IPS DF 6.9 (cell line): Measurements from ENCODE around the gene KCNIP1.

Experiments
- DNase-seq: peaks from one replicate; pipeline ENCODE4 v3.0.0-alpha.2; 2013; ENCODE audit warnings: low read depth, low spot score
- H3K27ac ChIP-seq: one replicate; pipeline ENCODE4 v1.5.1; 2013; ENCODE audit warnings: low read length, control low read depth
- H3K27me3 ChIP-seq: 2 replicates; pipeline ENCODE4 v1.6.1; 2013; ENCODE audit warnings: mild to moderate bottlenecking, low read length; ENCODE audit not compliant: control insufficient read depth, insufficient read depth
- H3K36me3 ChIP-seq: 2 replicates; pipeline ENCODE4 v1.6.1; 2013; ENCODE audit warnings: low read length; ENCODE audit not compliant: control insufficient read depth, insufficient read depth
- H3K4me1 ChIP-seq: 2 replicates; pipeline ENCODE4 v1.6.1; 2013; ENCODE audit warnings: low read length; ENCODE audit not compliant: control insufficient read depth, insufficient read depth
- H3K4me3 ChIP-seq: 2 replicates; pipeline ENCODE4 v1.5.1; 2013; ENCODE audit warnings: mild to moderate bottlenecking, low read length
- H3K9me3 ChIP-seq: 2 replicates; pipeline ENCODE4 v1.6.1; 2013; ENCODE audit warnings: low read length, inconsistent platforms; ENCODE audit not compliant: control insufficient read depth, insufficient read depth
- WGBS: extraction: QIAGEN DNeasy Blood & Tissue Kit; methylation state at CpG from one replicate; pipeline ENCODE4 v1.1.7; 2013; ENCODE audit warnings: mixed read lengths, missing lambda C conversion rate; ENCODE audit not compliant: insufficient read length, insufficient coverage; 5-methylcytosine and 5-hydroxymethylcytosine counted together

The KCNIP1 gene

DNA sequence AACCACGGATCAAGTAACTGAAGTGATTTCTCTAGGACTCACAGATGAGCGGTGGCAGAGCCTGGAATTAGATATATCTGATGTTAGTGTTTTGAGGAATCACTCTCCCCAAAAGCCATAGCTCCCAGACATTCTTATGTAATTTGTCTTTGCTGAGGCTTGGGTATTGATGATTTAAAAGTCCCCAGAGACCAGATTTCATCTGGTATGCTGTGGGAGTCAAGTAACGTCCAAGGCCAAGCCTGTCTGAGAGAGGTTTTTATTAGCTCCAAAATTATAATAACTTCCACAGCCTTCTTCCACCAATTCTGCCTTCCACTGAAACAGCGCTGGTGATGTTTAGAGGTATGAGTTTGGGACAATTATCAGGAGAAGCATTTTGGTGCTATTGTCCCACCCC, 21.3 kb upstream of the KCNIP1 start:
- Histone ChIP-seq H3K27me3 (no peaks in the 10 kb centered on the region), H3K4me3 (no peak overlapping the region), H3K27ac (no peak overlapping the region), H3K36me3 (no peaks in the 10 kb centered on the region), H3K9me3 (no peaks in the 10 kb centered on the region), H3K4me1 (0 out of 2 replicates have a peak, but pooled peaks cover 1% of the 10 kb centered on the region)
- DNase-seq = no peak
- no CpG with 5 or more reads among the region's 4 CpGs for WGBS

DNA sequence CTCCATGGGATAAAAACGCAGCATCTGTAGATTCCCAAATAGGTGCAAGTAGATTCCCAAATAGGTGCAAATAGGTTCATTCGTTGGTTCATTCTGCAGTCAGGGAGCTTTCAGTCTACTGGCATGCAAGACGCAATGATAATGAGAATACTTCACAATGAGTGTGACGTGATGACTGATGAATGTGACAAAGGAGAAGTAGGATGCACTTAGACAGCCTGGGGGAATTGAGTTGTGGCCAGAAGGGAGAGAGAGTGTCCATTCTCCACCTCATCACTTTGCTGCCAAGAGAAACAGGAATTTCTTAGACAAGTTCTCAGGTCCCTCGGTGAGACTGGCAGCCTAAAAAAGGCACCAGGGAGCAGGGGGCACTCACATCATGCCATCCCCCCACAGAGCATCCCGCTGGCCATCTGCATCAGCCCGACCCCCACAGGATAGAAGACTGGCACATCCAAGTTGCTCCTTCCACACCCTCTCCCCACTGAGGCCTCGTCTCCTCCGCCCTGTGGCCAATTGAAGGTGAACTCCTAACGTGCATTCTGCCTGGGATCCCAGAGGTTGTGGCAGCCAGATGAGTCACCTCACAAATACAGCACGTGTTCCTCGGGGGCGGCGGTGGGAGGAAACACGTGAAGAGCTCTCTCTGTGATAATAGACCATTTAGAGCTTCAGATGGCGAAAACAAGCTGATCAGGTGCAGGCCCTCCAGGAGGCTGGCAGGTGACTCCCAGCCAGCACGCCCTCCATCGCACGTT, 19.9 kb upstream of the KCNIP1 start:
- H3K27ac ChIP-seq = no peak overlapping the region
- H3K27me3 ChIP-seq = no peaks in the 10 kb centered on the region
- no peak for DNase-seq
- no peak overlapping the region for H3K4me3 ChIP-seq
- H3K9me3 ChIP-seq = no peaks in the 10 kb centered on the region
- no peaks in the 10 kb centered on the region for H3K36me3 ChIP-seq
- 0 out of 2 replicates have a peak, but pooled peaks cover 1% of the 10 kb centered on the region for H3K4me1 ChIP-seq
- no CpG with 5 or more reads among the region's 19 CpGs for WGBS

DNA sequence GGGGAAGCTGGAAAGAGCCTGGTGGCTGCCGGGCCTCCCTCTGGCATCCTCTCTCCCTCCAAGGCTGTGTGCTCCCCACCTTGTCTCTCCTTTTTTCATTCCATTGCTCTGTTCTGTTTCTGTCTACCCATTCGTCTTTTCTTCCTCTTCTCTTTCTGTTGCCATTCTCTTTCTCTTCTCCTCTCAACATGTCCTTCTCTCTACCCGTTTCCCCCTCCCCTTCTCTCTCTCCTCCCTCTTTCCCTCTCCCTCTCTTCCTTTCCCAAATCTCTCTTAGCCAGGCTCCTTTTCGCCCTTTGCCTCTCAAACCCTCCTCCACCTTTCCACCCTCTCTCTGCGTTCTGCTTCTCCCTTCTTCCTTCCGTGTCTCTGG, 19.4 kb upstream of the KCNIP1 start:
- Histone ChIP-seq H3K4me1 (0 out of 2 replicates have a peak, but pooled peaks cover 1% of the 10 kb centered on the region), H3K27me3 (no peaks in the 10 kb centered on the region), H3K36me3 (no peaks in the 10 kb centered on the region), H3K9me3 (no peaks in the 10 kb centered on the region), H3K4me3 (no peak overlapping the region), H3K27ac (no peak overlapping the region)
- DNase-seq = no peak
- WGBS = 89% methylated on average over 2 of the region's 6 CpGs

DNA sequence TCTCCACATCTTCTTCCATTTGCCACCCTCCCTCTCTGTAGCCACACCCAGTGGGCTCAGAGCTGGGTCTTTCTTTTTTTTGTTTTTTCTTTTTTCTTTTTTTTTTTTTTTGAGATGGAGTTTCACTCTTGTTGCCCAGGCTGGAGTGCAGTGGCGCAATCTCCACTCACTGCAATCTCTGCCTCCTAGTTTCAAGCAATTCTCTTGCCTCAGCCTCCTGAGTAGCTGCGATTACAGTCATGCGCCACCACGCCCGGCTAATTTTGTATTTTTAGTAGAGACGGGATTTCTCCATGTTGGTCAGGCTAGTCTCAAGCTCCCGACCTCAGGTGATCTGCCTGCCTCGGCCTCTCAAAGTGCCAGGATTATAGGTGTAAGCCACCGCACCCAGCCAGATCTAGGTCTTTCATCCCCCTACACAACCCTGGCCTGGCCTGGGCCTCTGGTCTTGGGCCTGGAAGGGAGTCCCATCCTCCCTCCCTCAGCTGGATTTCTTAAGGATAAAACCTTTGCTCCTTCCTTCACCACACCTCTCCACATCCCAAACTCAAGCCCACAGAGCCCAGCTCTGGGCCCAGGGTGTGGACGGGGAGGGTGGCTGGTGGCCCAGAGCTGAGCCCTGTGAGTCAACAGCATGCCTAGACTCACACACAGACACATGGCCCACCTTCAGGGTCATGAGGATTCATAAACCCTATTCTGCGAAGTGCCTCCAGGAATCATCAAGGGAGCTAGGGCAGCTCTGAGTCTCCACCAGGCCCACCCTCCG, 18.8 kb upstream of the KCNIP1 start:
- no CpG with 5 or more reads among the region's 12 CpGs for WGBS
- Histone ChIP-seq H3K4me1 (0 out of 2 replicates have a peak, but pooled peaks cover 1% of the 10 kb centered on the region), H3K27ac (no peak overlapping the region), H3K36me3 (no peaks in the 10 kb centered on the region), H3K4me3 (no peak overlapping the region), H3K9me3 (no peaks in the 10 kb centered on the region), H3K27me3 (no peaks in the 10 kb centered on the region)
- no peak for DNase-seq

DNA sequence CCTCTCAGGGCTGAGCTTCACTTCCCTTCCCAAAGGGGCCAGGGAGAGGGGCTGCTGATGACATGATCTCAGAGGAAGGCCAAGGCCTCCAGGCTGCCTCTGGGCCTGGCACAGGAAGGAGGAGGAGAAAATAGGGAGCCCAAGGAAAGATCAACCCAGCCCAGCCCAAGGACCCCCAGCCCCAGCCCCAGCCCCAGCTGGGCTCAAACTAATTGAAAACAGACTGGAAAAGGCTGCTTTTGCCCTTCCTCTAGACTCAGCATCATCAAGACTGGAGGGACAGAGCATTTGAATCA, 18.3 kb upstream of the KCNIP1 start:
- Histone ChIP-seq H3K4me1 (0 out of 2 replicates have a peak, but pooled peaks cover 1% of the 10 kb centered on the region), H3K9me3 (no peaks in the 10 kb centered on the region), H3K27me3 (no peaks in the 10 kb centered on the region), H3K36me3 (no peaks in the 10 kb centered on the region), H3K27ac (no peak overlapping the region), H3K4me3 (no peak overlapping the region)
- no peak for DNase-seq

DNA sequence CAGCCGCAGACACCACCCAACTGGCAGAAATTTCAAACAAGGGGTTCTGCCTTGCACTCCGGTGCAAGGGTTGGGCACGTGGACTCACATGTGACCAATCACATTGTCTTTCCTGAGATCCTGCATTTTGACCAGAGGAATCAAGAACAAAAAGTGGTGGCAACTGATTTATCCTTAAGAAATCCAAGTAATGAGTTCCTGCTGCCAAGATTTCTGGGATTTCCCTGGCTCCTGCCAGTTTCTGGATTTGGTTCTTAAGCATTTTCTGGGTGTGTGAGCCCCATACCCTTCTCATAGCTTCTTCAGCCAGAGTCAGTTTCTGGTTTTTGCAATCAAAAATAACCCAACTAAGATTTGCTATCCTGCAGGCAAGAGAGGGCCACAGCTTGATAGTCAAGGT, 17.4 kb upstream of the KCNIP1 start:
- Histone ChIP-seq H3K4me1 (0 out of 2 replicates have a peak, but pooled peaks cover 1% of the 10 kb centered on the region), H3K9me3 (no peaks in the 10 kb centered on the region), H3K36me3 (no peaks in the 10 kb centered on the region), H3K27ac (no peak overlapping the region), H3K27me3 (no peaks in the 10 kb centered on the region), H3K4me3 (no peak overlapping the region)
- no peak for DNase-seq
- WGBS = no CpG with 5 or more reads among the region's 3 CpGs

DNA sequence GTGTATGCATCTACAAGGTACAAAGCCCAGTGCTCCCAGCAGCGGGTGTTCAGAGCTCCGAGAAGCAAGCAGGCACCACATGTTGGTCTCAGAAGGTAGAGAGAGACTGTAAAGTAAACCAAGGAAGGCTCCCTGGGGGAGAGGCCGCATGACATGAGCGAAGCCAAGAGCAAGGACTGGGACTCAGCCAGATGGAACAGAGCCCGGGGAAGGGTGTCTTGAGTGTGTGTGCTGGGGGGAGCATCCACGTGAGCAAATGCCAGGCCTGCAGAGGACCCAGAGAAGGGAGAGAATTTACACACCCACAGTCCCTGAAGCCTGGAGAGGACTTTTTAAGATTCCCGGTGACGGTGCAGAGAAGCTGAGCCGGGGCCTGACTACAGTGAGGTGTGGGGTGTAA, 15.2 kb upstream of the KCNIP1 start:
- Histone ChIP-seq H3K4me3 (no peak overlapping the region), H3K36me3 (no peaks in the 10 kb centered on the region), H3K27me3 (no peaks in the 10 kb centered on the region), H3K9me3 (no peaks in the 10 kb centered on the region), H3K27ac (no peak overlapping the region), H3K4me1 (0 out of 2 replicates have a peak, but pooled peaks cover 1% of the 10 kb centered on the region)
- no CpG with 5 or more reads among the region's 9 CpGs for WGBS
- DNase-seq = no peak

DNA sequence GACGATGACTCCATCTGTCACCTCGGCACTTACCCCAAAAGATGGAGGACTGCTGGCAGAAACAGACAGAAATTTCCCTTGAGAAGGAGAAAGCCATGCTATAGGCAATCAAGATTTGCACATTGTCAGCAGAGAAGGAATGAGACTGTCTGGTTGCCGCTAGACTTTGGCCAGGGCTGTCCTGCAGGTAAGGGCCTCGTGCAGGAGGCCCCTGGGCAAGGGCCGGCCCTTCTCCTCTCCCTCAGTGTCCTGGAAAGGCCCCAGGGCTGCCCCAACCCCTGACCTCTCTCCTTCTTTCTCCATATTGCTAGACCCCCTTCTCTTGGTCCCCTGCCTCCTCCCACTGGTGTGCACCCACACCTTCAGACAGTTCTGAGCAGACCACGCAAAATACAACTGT, 14.6 kb upstream of the KCNIP1 start:
- no peaks in the 10 kb centered on the region for H3K9me3 ChIP-seq
- no peak overlapping the region for H3K4me3 ChIP-seq
- H3K4me1 ChIP-seq = no peaks in the 10 kb centered on the region
- no peak overlapping the region for H3K27ac ChIP-seq
- H3K36me3 ChIP-seq = no peaks in the 10 kb centered on the region
- DNase-seq = no peak
- no peaks in the 10 kb centered on the region for H3K27me3 ChIP-seq
- whole genome bisulfite sequencing = no CpG with 5 or more reads among the region's 6 CpGs

DNA sequence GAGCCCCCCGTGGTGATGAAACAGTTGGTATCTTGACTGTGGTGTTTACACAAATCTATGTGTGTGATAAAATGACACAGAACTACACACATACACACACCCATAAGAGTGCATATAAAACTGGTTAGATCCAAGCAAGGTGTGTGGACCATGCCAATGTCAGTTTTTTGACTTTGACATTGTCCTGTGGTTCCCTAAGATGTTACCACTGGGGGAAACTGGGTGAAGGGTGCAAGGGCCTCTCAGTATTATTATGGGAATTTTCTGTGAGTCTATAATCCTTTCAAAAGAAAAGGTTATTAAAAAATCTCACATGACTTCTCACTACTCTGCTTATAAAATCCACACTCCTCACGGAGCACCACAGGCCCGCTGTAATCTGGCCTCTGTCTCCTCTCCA, 13.4 kb upstream of the KCNIP1 start:
- H3K27me3 ChIP-seq = no peaks in the 10 kb centered on the region
- no peaks in the 10 kb centered on the region for H3K9me3 ChIP-seq
- no peaks in the 10 kb centered on the region for H3K36me3 ChIP-seq
- no peaks in the 10 kb centered on the region for H3K4me1 ChIP-seq
- no peak overlapping the region for H3K4me3 ChIP-seq
- no peak overlapping the region for H3K27ac ChIP-seq
- no CpG with 5 or more reads among the region's 3 CpGs for WGBS
- DNase-seq = no peak

DNA sequence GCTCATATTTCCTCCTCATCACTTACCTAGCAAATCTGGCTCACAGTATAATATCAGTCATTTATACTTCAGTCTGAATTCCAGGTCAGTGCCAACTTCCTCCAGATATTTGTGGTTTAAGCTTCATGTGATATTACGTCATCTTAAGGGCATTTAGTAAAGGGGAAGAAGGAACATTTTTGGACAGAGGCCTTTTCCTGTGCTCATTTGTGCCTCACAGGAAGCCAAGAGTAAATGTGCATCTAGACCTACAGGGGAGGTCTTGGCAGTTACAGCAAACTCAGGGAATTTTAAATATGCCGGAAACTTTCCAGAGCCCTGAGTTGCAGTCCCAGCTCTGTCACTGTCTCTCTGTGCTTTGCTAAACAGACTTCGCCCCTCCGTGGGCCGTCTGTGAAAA, 12.3 kb upstream of the KCNIP1 start:
- Histone ChIP-seq H3K36me3 (no peaks in the 10 kb centered on the region), H3K4me3 (no peak overlapping the region), H3K4me1 (no peaks in the 10 kb centered on the region), H3K9me3 (no peaks in the 10 kb centered on the region), H3K27me3 (no peaks in the 10 kb centered on the region), H3K27ac (no peak overlapping the region)
- WGBS = no CpG with 5 or more reads among the region's 5 CpGs
- no peak for DNase-seq
